Caco-2 (cell line): ENCODE data around the gene FEZ2. TPM values are rescaled to one million over a fixed set of nuclear protein-coding genes. Genes with fewer than 3 reads are reported as not detected.

Source experiments
- BruUV-seq: library from RNA; stranded (reverse); fragments of 400-500 nt; replicated peaks from 2 replicates; lab custom pipeline; 2021; lab: Mats Ljungman, UMichigan
- CTCF ChIA-PET: fragments of 300-600 bp; sonication (Branson Sonifier 250); formaldehyde crosslinking; loops from one replicate; lab custom pipeline; 2022; ENCODE audit warnings: antibody characterized with exemption; lab: Charles Lee
- POLR2A ChIA-PET: fragments of 300-600 bp; sonication (Branson Sonifier 250); formaldehyde crosslinking; loops from one replicate; lab custom pipeline; 2022; ENCODE audit warnings: antibody characterized with exemption; lab: Charles Lee
- DNase-seq, 2 experiments: peaks; one replicate each; pipeline versions ENCODE4 v3.0.0 to v3.0.0-alpha.2; 2020 to 2022
- H3K27me3 ChIP-seq: replicated peaks from 2 replicates; pipeline ENCODE4 v1.6.0; 2011; ENCODE audit warnings: low read length; ENCODE audit not compliant: control insufficient read depth, insufficient read depth
- H3K36me3 ChIP-seq: 2 replicates; pipeline ENCODE4 v1.5.1; 2011; ENCODE audit warnings: low read length; ENCODE audit not compliant: control insufficient read depth, insufficient read depth
- H3K4me1 ChIP-seq: fragments of 250-450 bp; sonication (Bioruptor Pico); 2 replicates; pipeline ENCODE4 v1.5.1; 2020; ENCODE audit warnings: mild to moderate bottlenecking
- H3K4me3 ChIP-seq: 2 replicates; pipeline ENCODE4 v1.5.1; 2011; ENCODE audit warnings: low read depth, mild to moderate bottlenecking, control low read depth, low read length
- H3K9me3 ChIP-seq: fragments of 250-450 bp; sonication (Bioruptor Pico); 2 replicates; pipeline ENCODE4 v1.5.1; 2020; ENCODE audit warnings: mild to moderate bottlenecking, moderate library complexity
- H3K27ac Mint-ChIP-seq: one replicate; pipeline ENCODE4 v1.8.0; 2022; ENCODE audit warnings: mixed read lengths; ENCODE audit not compliant: unreplicated experiment
- H3K27me3 Mint-ChIP-seq: one replicate; pipeline ENCODE4 v1.8.0; 2022; ENCODE audit warnings: mixed read lengths; ENCODE audit not compliant: insufficient read depth, unreplicated experiment
- H3K36me3 Mint-ChIP-seq: one replicate; pipeline ENCODE4 v1.8.0; 2022; ENCODE audit warnings: mild to moderate bottlenecking, mixed read lengths; ENCODE audit not compliant: insufficient read depth, unreplicated experiment
- H3K4me1 Mint-ChIP-seq: one replicate; pipeline ENCODE4 v1.8.0; 2022; ENCODE audit warnings: low read depth, mixed read lengths; ENCODE audit not compliant: unreplicated experiment
- H3K4me3 Mint-ChIP-seq: one replicate; pipeline ENCODE4 v1.8.0; 2022; ENCODE audit warnings: mild to moderate bottlenecking, moderate library complexity, mixed read lengths; ENCODE audit not compliant: unreplicated experiment
- H3K9me3 Mint-ChIP-seq: one replicate; pipeline ENCODE4 v1.8.0; 2022; ENCODE audit warnings: mixed read lengths; ENCODE audit not compliant: unreplicated experiment
- intact Hi-C: fragments of 100-400 bp; cut with micrococcal nuclease; formaldehyde crosslinking; loops from one replicate; pipeline ENCODE4 v1.10.0; 2022; ENCODE audit not compliant: unreplicated experiment
- total RNA-seq: library from RNA; stranded (reverse); gene quantifications from 2 replicates; pipeline ENCODE4 v1.2.3, GENCODE V29; 2022
- TF ChIP-seq, protein P1 (sequence below), 2 experiments: fragments of 200-600 bp in 1 of 2; IDR thresholded peaks; 1 replicate in 1 of 2; 2 replicates in 1 of 2; pipeline versions ENCODE4 v1.5.1 to v1.8.0; 2011 to 2022; ENCODE audit warnings: antibody characterized with exemption in 1 of 2, control low read depth in 1 of 2, inconsistent platforms in 1 of 2, low read depth in 1 of 2, low read length in 1 of 2, mild to moderate bottlenecking in 1 of 2, moderate library complexity in 1 of 2; ENCODE audit not compliant: insufficient read depth in 1 of 2, severe bottlenecking in 1 of 2, unreplicated experiment in 1 of 2

The FEZ2 gene
- total RNA-seq, 1 experiment from 2014 or later, result 55.8 TPM

- no peaks in the 10 kb centered on the region for H3K27me3 ChIP-seq
- peaks cover 36% of the 10 kb centered on the region for H3K4me1 ChIP-seq
- BruUV-seq, result TSS peak; percentile 68
- no peaks in the 10 kb centered on the region for H3K36me3 ChIP-seq
- H3K27ac Mint-ChIP-seq, result peak overlapping the region; percentile 73
- TF ChIP-seq, protein P1, sequence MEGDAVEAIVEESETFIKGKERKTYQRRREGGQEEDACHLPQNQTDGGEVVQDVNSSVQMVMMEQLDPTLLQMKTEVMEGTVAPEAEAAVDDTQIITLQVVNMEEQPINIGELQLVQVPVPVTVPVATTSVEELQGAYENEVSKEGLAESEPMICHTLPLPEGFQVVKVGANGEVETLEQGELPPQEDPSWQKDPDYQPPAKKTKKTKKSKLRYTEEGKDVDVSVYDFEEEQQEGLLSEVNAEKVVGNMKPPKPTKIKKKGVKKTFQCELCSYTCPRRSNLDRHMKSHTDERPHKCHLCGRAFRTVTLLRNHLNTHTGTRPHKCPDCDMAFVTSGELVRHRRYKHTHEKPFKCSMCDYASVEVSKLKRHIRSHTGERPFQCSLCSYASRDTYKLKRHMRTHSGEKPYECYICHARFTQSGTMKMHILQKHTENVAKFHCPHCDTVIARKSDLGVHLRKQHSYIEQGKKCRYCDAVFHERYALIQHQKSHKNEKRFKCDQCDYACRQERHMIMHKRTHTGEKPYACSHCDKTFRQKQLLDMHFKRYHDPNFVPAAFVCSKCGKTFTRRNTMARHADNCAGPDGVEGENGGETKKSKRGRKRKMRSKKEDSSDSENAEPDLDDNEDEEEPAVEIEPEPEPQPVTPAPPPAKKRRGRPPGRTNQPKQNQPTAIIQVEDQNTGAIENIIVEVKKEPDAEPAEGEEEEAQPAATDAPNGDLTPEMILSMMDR (IDR thresholded peaks at IDR 0.05; ENCODE audit: insufficient read depth in 1 of 2, low read depth in 1 of 2, low read length in 1 of 2, severe bottlenecking in 1 of 2, unreplicated experiment in 1 of 2), result no peak
- peak overlapping the region; percentile 75 for H3K4me3 ChIP-seq
- H3K4me3 Mint-ChIP-seq, result peak overlapping the region; percentile 90
- H3K9me3 Mint-ChIP-seq, result no peaks in the 10 kb centered on the region
- peaks cover 33% of the 10 kb centered on the region for H3K4me1 Mint-ChIP-seq
- H3K27me3 Mint-ChIP-seq, result no peaks in the 10 kb centered on the region
- H3K9me3 ChIP-seq, result no peaks in the 10 kb centered on the region
- POLR2A ChIA-PET, result interaction anchor here (0.6 to 1.0 kb wide), 4 partner anchors 12 to 244 kb away, joined by 3 to 5 read pairs (median 4); partner anchors contain the start of gene CRIM1
- peaks cover 23% of the 10 kb centered on the region for H3K36me3 Mint-ChIP-seq
- intact Hi-C loops, result loop anchor here (1.0 to 2.0 kb wide), 3 partner anchors 21 to 61 kb away; no protein-coding TSS in a partner anchor
- CTCF ChIA-PET, result no interaction called here
- no peak for DNase-seq
These were observed 901 bp downstream of the FEZ2 start for GRCh38 chr2:36597003-36597531.

- Histone ChIP-seq H3K4me3 (peak overlapping the region; percentile 5; the same call in 1 of the 2 replicates), H3K4me1 (peaks cover 41% of the 10 kb centered on the region), H3K27me3 (no peaks in the 10 kb centered on the region), H3K36me3 (no peaks in the 10 kb centered on the region), H3K9me3 (no peaks in the 10 kb centered on the region)
- no TSS peak for BruUV-seq
- H3K27me3 Mint-ChIP-seq, result no peaks in the 10 kb centered on the region
- H3K4me1 Mint-ChIP-seq, result peaks cover 33% of the 10 kb centered on the region
- H3K4me3 Mint-ChIP-seq, result peak overlapping the region; percentile 90
- peak overlapping the region; percentile 73 for H3K27ac Mint-ChIP-seq
- intact Hi-C loops, result loop anchor here (2.0 kb wide), 1 partner anchor 34 kb away; no protein-coding TSS in a partner anchor
- TF ChIP-seq, protein P1 (IDR thresholded peaks at IDR 0.05; ENCODE audit: insufficient read depth in 1 of 2, low read depth in 1 of 2, low read length in 1 of 2, severe bottlenecking in 1 of 2, unreplicated experiment in 1 of 2), result no peak
- peaks cover 23% of the 10 kb centered on the region for H3K36me3 Mint-ChIP-seq
- no peaks in the 10 kb centered on the region for H3K9me3 Mint-ChIP-seq
- CTCF ChIA-PET, result no interaction called here
- DNase-seq, result no peak
- POLR2A ChIA-PET, result no interaction called here
These were observed 1.6 kb downstream of the FEZ2 start for GRCh38 chr2:36596397-36596796.

GRCh38 chr2:36594849-36595248 is 3.1 kb downstream of the FEZ2 start:
- Histone ChIP-seq H3K36me3 (no peaks in the 10 kb centered on the region), H3K9me3 (no peaks in the 10 kb centered on the region), H3K27me3 (no peaks in the 10 kb centered on the region), H3K4me1 (peaks cover 41% of the 10 kb centered on the region), H3K4me3 (no peak overlapping the region)
- CTCF ChIA-PET, result interaction anchor here (0.6 kb wide), 1 partner anchor 69 kb away, joined by 3 read pairs; no protein-coding TSS in a partner anchor
- no peaks in the 10 kb centered on the region for H3K9me3 Mint-ChIP-seq
- intact Hi-C loops, result loop anchor here (2.0 kb wide), 2 partner anchors 26 to 56 kb away; no protein-coding TSS in a partner anchor
- peak overlapping the region; percentile 90 for H3K4me3 Mint-ChIP-seq
- H3K36me3 Mint-ChIP-seq, result peaks cover 34% of the 10 kb centered on the region
- H3K4me1 Mint-ChIP-seq, result peaks cover 33% of the 10 kb centered on the region
- TF ChIP-seq, protein P1 (IDR thresholded peaks at IDR 0.05; ENCODE audit: insufficient read depth in 1 of 2, low read depth in 1 of 2, low read length in 1 of 2, severe bottlenecking in 1 of 2, unreplicated experiment in 1 of 2), result no peak
- H3K27ac Mint-ChIP-seq, result peak overlapping the region; percentile 43
- peak in 1 of 2 experiments; percentile 35 for DNase-seq
- POLR2A ChIA-PET, result no interaction called here
- no TSS peak for BruUV-seq
- H3K27me3 Mint-ChIP-seq, result no peaks in the 10 kb centered on the region
